ENCODE measurements around the gene FAM50A. TPM values are rescaled to one million over a fixed set of nuclear protein-coding genes. Genes with fewer than 3 reads are reported as not detected.

Gene FAM50A
- total and polyA plus RNA-seq, 2 experiments from 2014 or later: 54.7 to 122 TPM

Small RNAs within 50 kb of the gene (microRNA-seq; reads per million reads assigned to microRNA genes)
- 3.6 reads per million for gene MIR6858 (ENCODE audit: borderline number of aligned reads)

Small RNAs within 50 kb of the gene (small RNA-seq; reads per million reads assigned to genes)
- gene MIR6858 (ENCODE audit: low read depth, low replicate concordance) (not detected), gene RN7SL697P (ENCODE audit: low read depth, low replicate concordance) (not detected), gene SNORA70 (ENCODE audit: low read depth, low replicate concordance) (not detected)

Other genes with a start within 250 kb of the FAM50A start
- gene OPN1MW2, start 224.4 kb upstream of the FAM50A start, total RNA-seq (2014; rRNA removed; shearing (Covaris generic)): not detected in 2 replicates
- not detected in 2 replicates for gene OPN1MW2, start 224.4 kb upstream of the FAM50A start, polyA plus RNA-seq (2016; fragmentation: Nextera tagmentation; extraction: Ambion mirVana)
- not detected in 2 replicates for gene OPN1MW3, start 186.6 kb upstream of the FAM50A start, total RNA-seq (2014; rRNA removed; shearing (Covaris generic))
- gene OPN1MW3, start 186.6 kb upstream of the FAM50A start, polyA plus RNA-seq (2016; fragmentation: Nextera tagmentation; extraction: Ambion mirVana): not detected in 2 replicates
- not detected in 2 replicates for gene TEX28, start 149.0 kb upstream of the FAM50A start, total RNA-seq (2014; rRNA removed; shearing (Covaris generic))
- gene TEX28, start 149.0 kb upstream of the FAM50A start, polyA plus RNA-seq (2016; fragmentation: Nextera tagmentation; extraction: Ambion mirVana): not detected in 2 replicates
- gene TKTL1, start 148.3 kb upstream of the FAM50A start, total RNA-seq (2014; rRNA removed; shearing (Covaris generic)): not detected in 2 replicates
- not detected in 2 replicates for gene TKTL1, start 148.3 kb upstream of the FAM50A start, polyA plus RNA-seq (2016; fragmentation: Nextera tagmentation; extraction: Ambion mirVana)
- 2,857 and 2,903 TPM in 2 replicates for gene FLNA, start 69.5 kb upstream of the FAM50A start, total RNA-seq (2014; rRNA removed; shearing (Covaris generic))
- gene FLNA, start 69.5 kb upstream of the FAM50A start, polyA plus RNA-seq (2016; fragmentation: Nextera tagmentation; extraction: Ambion mirVana): 1,377 and 1,379 TPM in 2 replicates
- gene EMD, start 64.8 kb upstream of the FAM50A start, total RNA-seq (2014; rRNA removed; shearing (Covaris generic)): 39.7 TPM in 2 replicates
- gene EMD, start 64.8 kb upstream of the FAM50A start, polyA plus RNA-seq (2016; fragmentation: Nextera tagmentation; extraction: Ambion mirVana): 86.6 and 96.0 TPM in 2 replicates
- 3,014 and 6,561 TPM in 2 replicates for gene RPL10, start 45.8 kb upstream of the FAM50A start, total RNA-seq (2014; rRNA removed; shearing (Covaris generic))
- 1,381 and 1,435 TPM in 2 replicates for gene RPL10, start 45.8 kb upstream of the FAM50A start, polyA plus RNA-seq (2016; fragmentation: Nextera tagmentation; extraction: Ambion mirVana)
- 60.7 TPM in 2 replicates for gene DNASE1L1, start 34.9 kb upstream of the FAM50A start, total RNA-seq (2014; rRNA removed; shearing (Covaris generic))
- gene DNASE1L1, start 34.9 kb upstream of the FAM50A start, polyA plus RNA-seq (2016; fragmentation: Nextera tagmentation; extraction: Ambion mirVana): 16.6 and 17.0 TPM in 2 replicates
- 17.6 and 38.8 TPM in 2 replicates for gene TAFAZZIN, start 32.6 kb upstream of the FAM50A start, total RNA-seq (2014; rRNA removed; shearing (Covaris generic))
- 18.2 and 20.5 TPM in 2 replicates for gene TAFAZZIN, start 32.6 kb upstream of the FAM50A start, polyA plus RNA-seq (2016; fragmentation: Nextera tagmentation; extraction: Ambion mirVana)
- gene ATP6AP1, start 15.5 kb upstream of the FAM50A start, total RNA-seq (2014; rRNA removed; shearing (Covaris generic)): 73.2 and 87.8 TPM in 2 replicates
- gene ATP6AP1, start 15.5 kb upstream of the FAM50A start, polyA plus RNA-seq (2016; fragmentation: Nextera tagmentation; extraction: Ambion mirVana): 156 and 158 TPM in 2 replicates
- gene GDI1, start 7.0 kb upstream of the FAM50A start, total RNA-seq (2014; rRNA removed; shearing (Covaris generic)): 196 and 228 TPM in 2 replicates
- 82.2 and 87.1 TPM in 2 replicates for gene GDI1, start 7.0 kb upstream of the FAM50A start, polyA plus RNA-seq (2016; fragmentation: Nextera tagmentation; extraction: Ambion mirVana)
- 25.9 and 30.7 TPM in 2 replicates for gene PLXNA3, start 14.1 kb downstream of the FAM50A start, total RNA-seq (2014; rRNA removed; shearing (Covaris generic))
- gene PLXNA3, start 14.1 kb downstream of the FAM50A start, polyA plus RNA-seq (2016; fragmentation: Nextera tagmentation; extraction: Ambion mirVana): 26.7 and 35.1 TPM in 2 replicates
- gene LAGE3, start 35.1 kb downstream of the FAM50A start, total RNA-seq (2014; rRNA removed; shearing (Covaris generic)): 42.9 and 44.0 TPM in 2 replicates
- gene LAGE3, start 35.1 kb downstream of the FAM50A start, polyA plus RNA-seq (2016; fragmentation: Nextera tagmentation; extraction: Ambion mirVana): 49.2 and 49.7 TPM in 2 replicates
- gene UBL4A, start 42.5 kb downstream of the FAM50A start, total RNA-seq (2014; rRNA removed; shearing (Covaris generic)): 36.8 and 53.0 TPM in 2 replicates
- gene UBL4A, start 42.5 kb downstream of the FAM50A start, polyA plus RNA-seq (2016; fragmentation: Nextera tagmentation; extraction: Ambion mirVana): 42.4 and 45.2 TPM in 2 replicates
- 48.3 and 61.0 TPM in 2 replicates for gene SLC10A3, start 46.5 kb downstream of the FAM50A start, total RNA-seq (2014; rRNA removed; shearing (Covaris generic))
- 49.4 and 50.8 TPM in 2 replicates for gene SLC10A3, start 46.5 kb downstream of the FAM50A start, polyA plus RNA-seq (2016; fragmentation: Nextera tagmentation; extraction: Ambion mirVana)
- 27.8 and 43.6 TPM in 2 replicates for gene FAM3A, start 72.1 kb downstream of the FAM50A start, total RNA-seq (2014; rRNA removed; shearing (Covaris generic))
- 35.2 and 35.7 TPM in 2 replicates for gene FAM3A, start 72.1 kb downstream of the FAM50A start, polyA plus RNA-seq (2016; fragmentation: Nextera tagmentation; extraction: Ambion mirVana)
- 55.0 and 66.0 TPM in 2 replicates for gene G6PD, start 102.7 kb downstream of the FAM50A start, total RNA-seq (2014; rRNA removed; shearing (Covaris generic))
- gene G6PD, start 102.7 kb downstream of the FAM50A start, polyA plus RNA-seq (2016; fragmentation: Nextera tagmentation; extraction: Ambion mirVana): 42.5 and 44.3 TPM in 2 replicates
- 18.0 and 25.9 TPM in 2 replicates for gene IKBKG, start 103.5 kb downstream of the FAM50A start, total RNA-seq (2014; rRNA removed; shearing (Covaris generic))
- gene IKBKG, start 103.5 kb downstream of the FAM50A start, polyA plus RNA-seq (2016; fragmentation: Nextera tagmentation; extraction: Ambion mirVana): 26.2 and 29.5 TPM in 2 replicates
- gene CTAG1A, start 141.0 kb downstream of the FAM50A start, total RNA-seq (2014; rRNA removed; shearing (Covaris generic)): not detected in 2 replicates
- gene CTAG1A, start 141.0 kb downstream of the FAM50A start, polyA plus RNA-seq (2016; fragmentation: Nextera tagmentation; extraction: Ambion mirVana): not detected in 2 replicates
- not detected in 2 replicates for gene CTAG1B, start 175.1 kb downstream of the FAM50A start, total RNA-seq (2014; rRNA removed; shearing (Covaris generic))
- not detected in 2 replicates for gene CTAG1B, start 175.1 kb downstream of the FAM50A start, polyA plus RNA-seq (2016; fragmentation: Nextera tagmentation; extraction: Ambion mirVana)
- not detected in 2 replicates for gene CTAG2, start 209.4 kb downstream of the FAM50A start, total RNA-seq (2014; rRNA removed; shearing (Covaris generic))
- gene CTAG2, start 209.4 kb downstream of the FAM50A start, polyA plus RNA-seq (2016; fragmentation: Nextera tagmentation; extraction: Ambion mirVana): not detected in 2 replicates